ENCODE data around the gene LRIF1.

LRIF1 gene

DNA sequence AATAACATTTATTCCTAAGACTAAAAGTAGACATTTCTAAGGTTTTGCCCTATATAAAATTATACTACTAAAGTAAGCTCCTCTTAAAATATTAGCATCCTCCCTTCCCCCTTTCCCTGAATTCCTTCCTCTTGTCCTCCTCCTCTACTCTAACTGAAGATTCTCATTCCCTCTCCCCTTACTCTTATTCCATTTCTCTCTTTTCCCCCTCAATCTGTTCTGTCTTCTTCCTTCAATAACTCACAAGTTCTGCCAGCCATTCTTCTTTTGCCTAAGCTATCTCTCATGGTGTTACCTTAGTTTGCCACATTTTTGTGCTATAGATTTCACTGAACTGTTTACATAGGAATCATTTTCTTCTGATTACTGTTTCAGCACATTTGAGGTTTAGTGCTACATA is 10.7 kb downstream of the LRIF1 start:
- Histone ChIP-seq H3K4me1 (ENCODE audit: control extremely low read depth in 1 of 4, control insufficient read depth in 4 of 4, insufficient read depth in 4 of 4, low read length in 3 of 4) (no peaks in the 10 kb centered on the region), H3K36me3 (ENCODE audit: control insufficient read depth in 4 of 4, insufficient read depth in 4 of 4, low read length in 3 of 4) (peaks cover 25 to 74% (median 42%) of the 10 kb centered on the region in 4 experiments), H3K27me3 (replicated peaks in 2 of 5; ENCODE audit: control insufficient read depth in 4 of 5, insufficient read depth in 5 of 5, low read length in 4 of 5) (no peaks in the 10 kb centered on the region), H3K27ac (ENCODE audit: insufficient read depth in 1 of 2, low read depth in 1 of 2, low read length in 2 of 2, poor library complexity in 1 of 2, severe bottlenecking in 2 of 2) (no peak overlapping the region), H3K9me3 (ENCODE audit: control extremely low read depth in 1 of 5, control insufficient read depth in 4 of 5, insufficient read depth in 2 of 5, low read depth in 1 of 5, low read length in 4 of 5) (peaks cover 0 to 16% (median 3%) of the 10 kb centered on the region in 5 experiments), H3K4me3 (ENCODE audit: control insufficient read depth in 1 of 7, extremely low read depth in 1 of 7, insufficient read depth in 4 of 7, low read depth in 2 of 7, low read length in 6 of 7) (no peak overlapping the region)
- ChIA-PET CTCF (interaction anchor here (0.7 kb wide), 1 partner anchor 429 kb away, joined by 3 read pairs; no protein-coding TSS in a partner anchor), POLR2A (interaction anchor here (0.7 kb wide), 1 partner anchor 16 kb away, joined by 3 read pairs; no protein-coding TSS in a partner anchor)
- DNase-seq = no peak

DNA sequence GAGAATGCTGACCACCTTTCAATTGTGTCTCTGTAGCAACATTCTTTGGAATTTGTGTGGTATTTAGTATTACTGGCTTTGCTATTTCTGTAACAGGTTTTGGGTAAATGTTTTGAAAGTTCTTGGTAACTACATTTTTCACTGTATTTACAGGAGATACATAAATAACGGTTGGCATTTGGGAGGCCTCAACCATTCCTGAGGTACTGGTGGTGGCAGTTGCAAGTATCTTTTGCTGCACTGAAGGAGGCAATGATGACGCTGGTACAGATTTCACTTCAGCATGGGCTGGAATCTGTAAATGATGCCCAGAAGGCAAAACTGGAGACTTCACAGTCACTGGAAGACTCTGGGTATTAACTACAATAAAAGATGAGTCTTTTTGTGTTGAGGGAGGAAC is 11.7 kb downstream of the LRIF1 start:
- 100% methylated on average over 1 of the region's 2 CpGs for WGBS (ENCODE audit: insufficient coverage)
- H3K27ac ChIP-seq (ENCODE audit: insufficient read depth in 1 of 2, low read depth in 1 of 2, low read length in 2 of 2, poor library complexity in 1 of 2, severe bottlenecking in 2 of 2) = no peak overlapping the region
- DNase-seq = no peak
- H3K4me3 ChIP-seq (ENCODE audit: control insufficient read depth in 1 of 7, extremely low read depth in 1 of 7, insufficient read depth in 4 of 7, low read depth in 2 of 7, low read length in 6 of 7) = no peak overlapping the region
- ChIA-PET POLR2A (no interaction called here), CTCF (no interaction called here)
- H3K36me3 ChIP-seq (ENCODE audit: control insufficient read depth in 4 of 4, insufficient read depth in 4 of 4, low read length in 3 of 4) = peaks cover 29 to 78% (median 44%) of the 10 kb centered on the region in 4 experiments
- H3K4me1 ChIP-seq (ENCODE audit: control extremely low read depth in 1 of 4, control insufficient read depth in 4 of 4, insufficient read depth in 4 of 4, low read length in 3 of 4) = no peaks in the 10 kb centered on the region
- H3K27me3 ChIP-seq (replicated peaks in 2 of 5; ENCODE audit: control insufficient read depth in 4 of 5, insufficient read depth in 5 of 5, low read length in 4 of 5) = no peaks in the 10 kb centered on the region
- peaks cover 0 to 12% (median 3%) of the 10 kb centered on the region in 5 experiments for H3K9me3 ChIP-seq (ENCODE audit: control extremely low read depth in 1 of 5, control insufficient read depth in 4 of 5, insufficient read depth in 2 of 5, low read depth in 1 of 5, low read length in 4 of 5)

DNA sequence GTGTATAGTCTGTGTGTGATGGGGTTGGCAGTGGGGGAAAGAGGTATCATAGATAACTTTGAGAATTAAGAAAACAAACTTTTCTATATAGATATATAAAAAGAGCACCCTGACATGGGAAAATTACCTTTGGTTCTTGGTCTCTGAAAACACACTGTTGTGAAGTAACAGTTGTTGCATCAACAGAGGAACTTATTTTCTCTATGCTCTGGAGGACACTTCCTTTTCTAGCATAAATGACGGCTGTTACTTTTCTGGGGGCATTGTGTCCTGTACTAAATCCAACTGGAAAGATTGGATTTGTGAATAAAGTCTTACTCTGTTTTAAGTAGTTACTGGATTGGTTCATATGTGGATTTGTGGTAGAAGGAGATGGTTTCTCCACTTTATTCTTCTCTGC is 12.6 kb downstream of the LRIF1 start:
- no peaks in the 10 kb centered on the region for H3K4me1 ChIP-seq (ENCODE audit: control extremely low read depth in 1 of 4, control insufficient read depth in 4 of 4, insufficient read depth in 4 of 4, low read length in 3 of 4)
- H3K36me3 ChIP-seq (ENCODE audit: control insufficient read depth in 4 of 4, insufficient read depth in 4 of 4, low read length in 3 of 4) = peaks cover 32 to 76% (median 44%) of the 10 kb centered on the region in 4 experiments
- no peak overlapping the region for H3K27ac ChIP-seq (ENCODE audit: insufficient read depth in 1 of 2, low read depth in 1 of 2, low read length in 2 of 2, poor library complexity in 1 of 2, severe bottlenecking in 2 of 2)
- POLR2A ChIA-PET = no interaction called here
- H3K4me3 ChIP-seq (ENCODE audit: control insufficient read depth in 1 of 7, extremely low read depth in 1 of 7, insufficient read depth in 4 of 7, low read depth in 2 of 7, low read length in 6 of 7) = no peak overlapping the region
- CTCF ChIA-PET = no interaction called here
- WGBS (ENCODE audit: insufficient coverage) = no CpG with 5 or more reads among the region's 1 CpG
- DNase-seq = no peak
- no peaks in the 10 kb centered on the region for H3K27me3 ChIP-seq (replicated peaks in 2 of 5; ENCODE audit: control insufficient read depth in 4 of 5, insufficient read depth in 5 of 5, low read length in 4 of 5)
- H3K9me3 ChIP-seq (ENCODE audit: control extremely low read depth in 1 of 5, control insufficient read depth in 4 of 5, insufficient read depth in 2 of 5, low read depth in 1 of 5, low read length in 4 of 5) = peaks cover 0 to 10% (median 3%) of the 10 kb centered on the region in 5 experiments

DNA sequence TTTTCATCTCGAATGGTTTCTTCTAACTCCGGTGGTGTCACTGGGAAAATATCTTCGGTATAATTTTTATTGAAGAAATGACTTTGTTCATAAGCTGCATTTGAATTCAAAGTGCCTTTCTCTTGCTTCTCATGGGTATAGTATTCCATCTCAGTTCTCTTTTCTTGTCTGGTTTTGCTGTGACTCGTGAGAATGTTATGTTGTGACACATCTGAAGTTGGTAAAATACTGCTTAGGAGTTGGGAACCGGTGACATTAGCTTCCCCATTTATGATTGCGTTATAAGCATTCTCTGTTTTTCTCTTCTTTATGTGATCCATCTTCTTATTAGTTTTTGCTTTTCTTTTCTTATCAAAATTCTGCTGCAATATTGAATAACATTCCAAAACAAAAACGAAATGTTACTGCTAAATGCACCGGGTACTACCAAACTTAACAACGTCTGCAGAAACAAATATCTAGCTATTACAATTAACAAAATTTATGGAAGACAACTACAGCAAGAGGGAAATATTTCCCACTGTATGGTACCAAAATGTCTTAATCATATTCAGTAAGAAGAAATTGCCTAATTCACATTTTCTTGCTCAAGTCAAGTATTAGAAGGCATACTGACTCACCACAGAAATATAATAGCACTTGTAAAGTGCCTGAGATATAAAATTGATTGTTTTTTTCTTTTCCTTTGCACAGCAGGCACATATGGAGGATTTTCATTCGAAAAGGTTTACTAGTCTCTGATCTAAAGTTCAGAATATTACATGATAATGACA is 15.5 kb downstream of the LRIF1 start:
- no peak overlapping the region for H3K27ac ChIP-seq (ENCODE audit: insufficient read depth in 1 of 2, low read depth in 1 of 2, low read length in 2 of 2, poor library complexity in 1 of 2, severe bottlenecking in 2 of 2)
- 100% methylated on average over 1 of the region's 10 CpGs for WGBS (ENCODE audit: insufficient coverage)
- H3K36me3 ChIP-seq (ENCODE audit: control insufficient read depth in 4 of 4, insufficient read depth in 4 of 4, low read length in 3 of 4) = peaks cover 26 to 72% (median 41%) of the 10 kb centered on the region in 4 experiments
- H3K4me1 ChIP-seq (ENCODE audit: control extremely low read depth in 1 of 4, control insufficient read depth in 4 of 4, insufficient read depth in 4 of 4, low read length in 3 of 4) = no peaks in the 10 kb centered on the region
- H3K27me3 ChIP-seq (replicated peaks in 2 of 5; ENCODE audit: control insufficient read depth in 4 of 5, insufficient read depth in 5 of 5, low read length in 4 of 5) = no peaks in the 10 kb centered on the region
- H3K9me3 ChIP-seq (ENCODE audit: control extremely low read depth in 1 of 5, control insufficient read depth in 4 of 5, insufficient read depth in 2 of 5, low read depth in 1 of 5, low read length in 4 of 5) = peaks cover 0 to 9% (median 0%) of the 10 kb centered on the region in 5 experiments
- H3K4me3 ChIP-seq (ENCODE audit: control insufficient read depth in 1 of 7, extremely low read depth in 1 of 7, insufficient read depth in 4 of 7, low read depth in 2 of 7, low read length in 6 of 7) = no peak overlapping the region
- no peak for DNase-seq
- CTCF ChIA-PET = interaction anchor here (0.6 to 1.6 kb wide), 2 partner anchors 15 to 17 kb away, joined by 3 read pairs; no protein-coding TSS in a partner anchor
- POLR2A ChIA-PET = no interaction called here

DNA sequence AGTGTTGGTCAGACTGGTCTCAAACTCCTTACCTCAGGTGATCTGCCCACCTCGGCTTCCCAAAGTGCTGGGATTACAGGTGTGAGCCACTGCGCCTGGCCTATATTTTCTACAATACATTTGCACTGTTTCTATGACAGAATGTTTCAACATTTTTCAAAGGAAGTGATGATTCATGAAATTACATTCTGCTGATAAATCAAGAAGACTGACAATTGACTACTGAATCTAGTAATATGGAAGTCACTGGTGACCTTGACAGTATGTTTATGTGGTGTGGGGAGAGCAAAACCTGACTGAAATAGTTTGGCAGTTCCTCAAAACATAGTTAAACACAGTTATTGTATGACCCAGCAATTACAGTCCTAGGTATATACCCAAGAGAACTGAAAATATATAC is 18.1 kb downstream of the LRIF1 start:
- H3K27ac ChIP-seq (ENCODE audit: insufficient read depth in 1 of 2, low read depth in 1 of 2, low read length in 2 of 2, poor library complexity in 1 of 2, severe bottlenecking in 2 of 2) = no peak overlapping the region
- ChIA-PET POLR2A (no interaction called here), CTCF (no interaction called here)
- H3K9me3 ChIP-seq (ENCODE audit: control extremely low read depth in 1 of 5, control insufficient read depth in 4 of 5, insufficient read depth in 2 of 5, low read depth in 1 of 5, low read length in 4 of 5) = peaks cover 0 to 9% (median 0%) of the 10 kb centered on the region in 5 experiments
- 100% methylated on average over 1 of the region's 2 CpGs for WGBS (ENCODE audit: insufficient coverage)
- peak in 2 of 3 donors; percentile 22 to 47 for DNase-seq
- H3K36me3 ChIP-seq (ENCODE audit: control insufficient read depth in 4 of 4, insufficient read depth in 4 of 4, low read length in 3 of 4) = peaks cover 16 to 48% (median 26%) of the 10 kb centered on the region in 4 experiments
- no peaks in the 10 kb centered on the region for H3K27me3 ChIP-seq (replicated peaks in 2 of 5; ENCODE audit: control insufficient read depth in 4 of 5, insufficient read depth in 5 of 5, low read length in 4 of 5)
- H3K4me1 ChIP-seq (ENCODE audit: control extremely low read depth in 1 of 4, control insufficient read depth in 4 of 4, insufficient read depth in 4 of 4, low read length in 3 of 4) = no peaks in the 10 kb centered on the region
- H3K4me3 ChIP-seq (ENCODE audit: control insufficient read depth in 1 of 7, extremely low read depth in 1 of 7, insufficient read depth in 4 of 7, low read depth in 2 of 7, low read length in 6 of 7) = no peak overlapping the region

DNA sequence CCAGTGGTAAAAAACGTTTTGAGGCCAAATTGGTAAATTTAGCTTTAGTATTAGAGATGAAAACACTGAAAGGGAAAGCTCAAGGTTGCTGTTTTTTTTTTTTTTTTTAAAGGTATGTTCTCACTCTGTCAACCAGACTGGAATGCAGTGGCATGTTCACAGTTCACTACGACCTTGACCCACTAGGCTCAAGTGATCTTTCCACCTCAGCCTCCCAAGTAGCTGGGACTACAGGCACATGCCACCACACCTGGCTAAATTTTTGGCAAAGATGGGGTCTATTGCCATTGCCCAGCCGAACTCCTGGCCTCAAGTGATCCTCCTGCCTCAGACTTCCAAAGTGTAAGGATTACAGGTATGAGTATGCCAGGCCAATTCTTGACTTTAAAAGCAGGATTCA is 18.9 kb downstream of the LRIF1 start:
- no peaks in the 10 kb centered on the region for H3K27me3 ChIP-seq (replicated peaks in 2 of 5; ENCODE audit: control insufficient read depth in 4 of 5, insufficient read depth in 5 of 5, low read length in 4 of 5)
- H3K27ac ChIP-seq (ENCODE audit: insufficient read depth in 1 of 2, low read depth in 1 of 2, low read length in 2 of 2, poor library complexity in 1 of 2, severe bottlenecking in 2 of 2) = no peak overlapping the region
- no peak for DNase-seq
- no peaks in the 10 kb centered on the region for H3K4me1 ChIP-seq (ENCODE audit: control extremely low read depth in 1 of 4, control insufficient read depth in 4 of 4, insufficient read depth in 4 of 4, low read length in 3 of 4)
- WGBS (ENCODE audit: insufficient coverage) = 67% methylated on average over 1 of the region's 3 CpGs
- peaks cover 10 to 40% (median 22%) of the 10 kb centered on the region in 4 experiments for H3K36me3 ChIP-seq (ENCODE audit: control insufficient read depth in 4 of 4, insufficient read depth in 4 of 4, low read length in 3 of 4)
- peaks cover 0 to 9% (median 0%) of the 10 kb centered on the region in 5 experiments for H3K9me3 ChIP-seq (ENCODE audit: control extremely low read depth in 1 of 5, control insufficient read depth in 4 of 5, insufficient read depth in 2 of 5, low read depth in 1 of 5, low read length in 4 of 5)
- POLR2A ChIA-PET = interaction anchor here (0.6 kb wide), 1 partner anchor 478 kb away, joined by 3 read pairs; no protein-coding TSS in a partner anchor
- no peak overlapping the region for H3K4me3 ChIP-seq (ENCODE audit: control insufficient read depth in 1 of 7, extremely low read depth in 1 of 7, insufficient read depth in 4 of 7, low read depth in 2 of 7, low read length in 6 of 7)
- CTCF ChIA-PET = interaction anchor here (0.6 to 1.4 kb wide), 2 partner anchors 21 to 180 kb away, joined by 3 to 4 read pairs; no protein-coding TSS in a partner anchor

DNA sequence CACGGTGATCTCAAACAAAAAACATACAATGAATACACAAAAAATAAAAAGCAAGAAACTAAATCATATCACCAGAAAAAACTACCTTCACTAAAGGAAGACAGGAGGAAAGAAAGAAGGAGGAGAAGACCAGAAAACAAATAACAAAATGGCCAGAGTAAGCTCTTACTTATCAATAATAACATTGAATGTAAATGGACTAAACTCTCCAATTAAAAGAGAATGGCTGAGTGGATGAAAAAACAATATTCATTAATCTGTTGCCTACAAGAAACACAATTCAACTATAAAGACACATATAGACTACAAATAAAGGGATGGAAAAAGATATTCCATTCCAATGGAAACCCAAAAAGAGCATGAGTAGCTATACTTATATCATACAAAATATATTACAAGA is 27.2 kb downstream of the LRIF1 start:
- H3K4me3 ChIP-seq (ENCODE audit: control insufficient read depth in 1 of 7, extremely low read depth in 1 of 7, insufficient read depth in 4 of 7, low read depth in 2 of 7, low read length in 6 of 7) = no peak overlapping the region
- no peak overlapping the region for H3K27ac ChIP-seq (ENCODE audit: insufficient read depth in 1 of 2, low read depth in 1 of 2, low read length in 2 of 2, poor library complexity in 1 of 2, severe bottlenecking in 2 of 2)
- H3K9me3 ChIP-seq (ENCODE audit: control extremely low read depth in 1 of 5, control insufficient read depth in 4 of 5, insufficient read depth in 2 of 5, low read depth in 1 of 5, low read length in 4 of 5) = peaks cover 0 to 20% (median 2%) of the 10 kb centered on the region in 5 experiments
- ChIA-PET POLR2A (no interaction called here), CTCF (interaction anchor here (0.7 kb wide), 1 partner anchor 511 kb away, joined by 3 read pairs; no protein-coding TSS in a partner anchor)
- H3K27me3 ChIP-seq (replicated peaks in 2 of 5; ENCODE audit: control insufficient read depth in 4 of 5, insufficient read depth in 5 of 5, low read length in 4 of 5) = no peaks in the 10 kb centered on the region
- no peak for DNase-seq
- WGBS (ENCODE audit: insufficient coverage) = no CpG with 5 or more reads among the region's 1 CpG
- H3K36me3 ChIP-seq (ENCODE audit: control insufficient read depth in 4 of 4, insufficient read depth in 4 of 4, low read length in 3 of 4) = no peaks in the 10 kb centered on the region
- H3K4me1 ChIP-seq (ENCODE audit: control extremely low read depth in 1 of 4, control insufficient read depth in 4 of 4, insufficient read depth in 4 of 4, low read length in 3 of 4) = no peaks in the 10 kb centered on the region
